Measurements from ENCODE around the gene OR2AT4. TPM values are rescaled to one million over a fixed set of nuclear protein-coding genes. Genes with fewer than 3 reads are reported as not detected.

The OR2AT4 gene
- total RNA-seq, 6 experiments from 2014 or later, result not detected

Other genes starting within 250 kb of the OR2AT4 start
- gene XRRA1, start 147.8 kb downstream of the OR2AT4 start, total RNA-seq, result 10 to 100 TPM in 1 of 6 experiments, 1 to 10 TPM in 5; 4.7 to 15.7 (median 8.0) TPM
- 100 to 1,000 TPM in 5 of 6 experiments, 10 to 100 TPM in 1; 50.8 to 258 (median 107) TPM for gene SPCS2, start 147.6 kb downstream of the OR2AT4 start, total RNA-seq
- gene NEU3, start 107.9 kb downstream of the OR2AT4 start, total RNA-seq, result 1 to 10 TPM; 3.7 to 8.2 (median 6.2) TPM
- 100 to 1,000 TPM; 145 to 316 (median 199) TPM for gene SLCO2B1, start 54.2 kb upstream of the OR2AT4 start, total RNA-seq
- gene TPBGL, start 143.9 kb upstream of the OR2AT4 start, total RNA-seq, result not detected